ENCODE measurements around the gene GRM7. TPM values are rescaled to one million over a fixed set of nuclear protein-coding genes. Genes with fewer than 3 reads are reported as not detected.

The GRM7 gene
- total RNA-seq, 1 experiment from 2014 or later: not detected

DNA sequence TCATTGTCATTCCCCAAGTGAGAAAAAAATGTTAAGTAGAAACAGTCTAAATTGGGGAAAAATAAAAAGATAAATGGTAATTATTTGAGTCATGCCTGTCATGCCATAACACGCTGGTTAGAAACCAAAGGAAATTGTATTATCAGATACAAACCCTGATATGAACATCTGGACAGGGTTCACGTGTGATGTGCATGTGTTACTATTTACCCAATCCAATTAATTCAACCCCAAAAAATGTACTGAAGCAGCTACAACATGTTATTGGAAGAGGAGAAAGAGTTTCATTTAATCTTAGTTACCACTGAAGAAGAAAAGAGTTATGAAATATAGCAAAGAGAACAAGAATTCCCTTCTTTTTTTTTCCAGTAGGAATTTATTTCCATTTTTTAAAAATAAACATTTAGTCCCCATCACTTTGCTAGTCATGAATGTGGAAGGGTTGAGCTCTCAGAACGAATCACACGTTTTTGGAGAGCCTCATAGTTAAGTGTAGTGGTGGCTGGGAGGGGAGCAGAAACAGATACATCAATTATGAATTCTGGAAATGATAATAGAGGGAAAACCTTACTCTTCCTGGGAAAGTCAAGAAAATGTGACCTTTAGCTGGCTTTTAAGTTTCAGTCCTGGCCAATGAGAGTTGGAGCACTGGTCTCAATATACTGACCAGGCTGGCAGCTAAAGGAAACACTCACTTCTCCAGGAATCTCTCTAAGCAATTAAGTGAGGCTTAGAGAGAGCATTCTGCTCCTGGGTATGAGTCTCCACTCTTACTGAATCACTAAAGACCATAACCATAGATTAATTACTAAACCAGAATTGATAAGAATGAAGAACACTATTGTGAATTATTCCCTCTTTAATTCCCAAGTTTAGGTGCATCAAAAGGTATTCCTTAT, 796.5 kb downstream of the GRM7 start:
- Histone ChIP-seq H3K9me2 (ENCODE audit: insufficient read depth) (no peaks in the 10 kb centered on the region), H3K27ac (ENCODE audit: low read depth, low read length) (no peak overlapping the region), H3K79me2 (ENCODE audit: insufficient read depth, low read length) (no peaks in the 10 kb centered on the region), H3K9ac (ENCODE audit: low read length) (no peak overlapping the region), H4K20me1 (ENCODE audit: insufficient read depth) (no peaks in the 10 kb centered on the region), H3K9me3 (ENCODE audit: control insufficient read depth in 1 of 2, insufficient read depth in 1 of 2, low read depth in 1 of 2, low read length in 2 of 2) (no peaks in the 10 kb centered on the region), H2AFZ (ENCODE audit: low read depth, low read length, poor library complexity, severe bottlenecking) (no peak overlapping the region), H3K4me2 (ENCODE audit: low read length) (no peak overlapping the region), H3K4me1 (ENCODE audit: control insufficient read depth in 1 of 2, insufficient read depth in 2 of 2, low read length in 2 of 2) (no peaks in the 10 kb centered on the region), H3K27me3 (ENCODE audit: insufficient read depth, low read length) (no peaks in the 10 kb centered on the region), H3K4me3 (replicated peaks in 1 of 2; ENCODE audit: low read depth in 1 of 2, low read length in 2 of 2) (no peak overlapping the region), H3K36me3 (ENCODE audit: control insufficient read depth in 1 of 2, insufficient read depth in 2 of 2, low read length in 2 of 2) (no peaks in the 10 kb centered on the region)
- RAD21 ChIA-PET (ENCODE audit: low non-redundant PET in 1 of 2, low total read pairs in 2 of 2, uncharacterized antibody in 2 of 2, unreplicated experiment in 2 of 2): no interaction called here
- ATAC-seq: no peak
- intact Hi-C loops (cut with micrococcal nuclease): no loop called here
- POLR2A ChIA-PET: no interaction called here
- CTCF ChIA-PET: no interaction called here
- no TSS peak for BruUV-seq (replicated peaks)
- TF ChIP-seq, protein P1, sequence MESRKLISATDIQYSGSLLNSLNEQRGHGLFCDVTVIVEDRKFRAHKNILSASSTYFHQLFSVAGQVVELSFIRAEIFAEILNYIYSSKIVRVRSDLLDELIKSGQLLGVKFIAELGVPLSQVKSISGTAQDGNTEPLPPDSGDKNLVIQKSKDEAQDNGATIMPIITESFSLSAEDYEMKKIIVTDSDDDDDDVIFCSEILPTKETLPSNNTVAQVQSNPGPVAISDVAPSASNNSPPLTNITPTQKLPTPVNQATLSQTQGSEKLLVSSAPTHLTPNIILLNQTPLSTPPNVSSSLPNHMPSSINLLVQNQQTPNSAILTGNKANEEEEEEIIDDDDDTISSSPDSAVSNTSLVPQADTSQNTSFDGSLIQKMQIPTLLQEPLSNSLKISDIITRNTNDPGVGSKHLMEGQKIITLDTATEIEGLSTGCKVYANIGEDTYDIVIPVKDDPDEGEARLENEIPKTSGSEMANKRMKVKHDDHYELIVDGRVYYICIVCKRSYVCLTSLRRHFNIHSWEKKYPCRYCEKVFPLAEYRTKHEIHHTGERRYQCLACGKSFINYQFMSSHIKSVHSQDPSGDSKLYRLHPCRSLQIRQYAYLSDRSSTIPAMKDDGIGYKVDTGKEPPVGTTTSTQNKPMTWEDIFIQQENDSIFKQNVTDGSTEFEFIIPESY (IDR thresholded peaks at IDR 0.05; ENCODE audit: extremely low read depth, insufficient replicate concordance, low read length): no peak
- TF ChIP-seq, protein P2, sequence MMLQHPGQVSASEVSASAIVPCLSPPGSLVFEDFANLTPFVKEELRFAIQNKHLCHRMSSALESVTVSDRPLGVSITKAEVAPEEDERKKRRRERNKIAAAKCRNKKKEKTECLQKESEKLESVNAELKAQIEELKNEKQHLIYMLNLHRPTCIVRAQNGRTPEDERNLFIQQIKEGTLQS (IDR thresholded peaks at IDR 0.05): no peak
- TF ChIP-seq TCF7L2 (IDR thresholded peaks at IDR 0.05; ENCODE audit: borderline replicate concordance, extremely low read depth, insufficient read depth, insufficient read length): no peak
- DNase-seq (ENCODE audit: low read depth, low spot score): no peak

DNA sequence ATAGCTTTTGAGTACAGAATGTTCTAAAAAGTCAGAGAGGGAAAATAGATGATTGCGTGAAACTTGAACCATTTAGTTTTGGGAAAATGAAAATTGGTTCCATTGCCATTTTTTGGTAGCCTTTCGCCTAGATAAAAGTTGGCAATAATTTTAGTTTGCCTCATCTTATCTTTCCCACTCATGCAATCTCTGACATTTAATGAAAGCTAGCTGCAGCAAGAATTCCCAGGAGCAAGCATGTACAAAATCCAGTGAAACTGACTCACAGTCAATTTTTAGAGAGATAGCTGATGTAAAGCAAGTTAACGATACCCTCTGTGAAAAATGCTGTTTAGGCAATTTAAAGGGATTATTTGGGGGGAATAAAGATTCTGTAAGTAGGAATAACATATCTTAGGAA, 797.4 kb downstream of the GRM7 start:
- no peak for ATAC-seq
- no peaks in the 10 kb centered on the region for H3K27me3 ChIP-seq (ENCODE audit: insufficient read depth, low read length)
- RAD21 ChIA-PET (ENCODE audit: low non-redundant PET in 1 of 2, low total read pairs in 2 of 2, uncharacterized antibody in 2 of 2, unreplicated experiment in 2 of 2): no interaction called here
- H3K36me3 ChIP-seq (ENCODE audit: control insufficient read depth in 1 of 2, insufficient read depth in 2 of 2, low read length in 2 of 2): no peaks in the 10 kb centered on the region
- no peaks in the 10 kb centered on the region for H3K9me2 ChIP-seq (ENCODE audit: insufficient read depth)
- H3K4me1 ChIP-seq (ENCODE audit: control insufficient read depth in 1 of 2, insufficient read depth in 2 of 2, low read length in 2 of 2): no peaks in the 10 kb centered on the region
- no peak overlapping the region for H3K4me3 ChIP-seq (replicated peaks in 1 of 2; ENCODE audit: low read depth in 1 of 2, low read length in 2 of 2)
- POLR2A ChIA-PET: no interaction called here
- no peak overlapping the region for H2AFZ ChIP-seq (ENCODE audit: low read depth, low read length, poor library complexity, severe bottlenecking)
- no peak overlapping the region for H3K4me2 ChIP-seq (ENCODE audit: low read length)
- no peaks in the 10 kb centered on the region for H4K20me1 ChIP-seq (ENCODE audit: insufficient read depth)
- no peak overlapping the region for H3K9ac ChIP-seq (ENCODE audit: low read length)
- BruUV-seq (replicated peaks): no TSS peak
- intact Hi-C loops (cut with micrococcal nuclease): no loop called here
- H3K9me3 ChIP-seq (ENCODE audit: control insufficient read depth in 1 of 2, insufficient read depth in 1 of 2, low read depth in 1 of 2, low read length in 2 of 2): no peaks in the 10 kb centered on the region
- CTCF ChIA-PET: no interaction called here
- no peaks in the 10 kb centered on the region for H3K79me2 ChIP-seq (ENCODE audit: insufficient read depth, low read length)
- H3K27ac ChIP-seq (ENCODE audit: low read depth, low read length): no peak overlapping the region
- no peak for DNase-seq (ENCODE audit: low read depth, low spot score)
- TF ChIP-seq, protein P3, sequence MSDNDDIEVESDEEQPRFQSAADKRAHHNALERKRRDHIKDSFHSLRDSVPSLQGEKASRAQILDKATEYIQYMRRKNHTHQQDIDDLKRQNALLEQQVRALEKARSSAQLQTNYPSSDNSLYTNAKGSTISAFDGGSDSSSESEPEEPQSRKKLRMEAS (IDR thresholded peaks at IDR 0.05): no peak
- TF ChIP-seq FOSL1 (IDR thresholded peaks at IDR 0.05; ENCODE audit: low read depth): no peak
- no peak for TF ChIP-seq TCF7L2 (IDR thresholded peaks at IDR 0.05; ENCODE audit: borderline replicate concordance, extremely low read depth, insufficient read depth, insufficient read length)
- TF ChIP-seq RAD21 (IDR thresholded peaks at IDR 0.05; ENCODE audit: low read depth): no peak
- no peak for TF ChIP-seq ZFX (IDR thresholded peaks at IDR 0.05)
- TF ChIP-seq, protein P4, sequence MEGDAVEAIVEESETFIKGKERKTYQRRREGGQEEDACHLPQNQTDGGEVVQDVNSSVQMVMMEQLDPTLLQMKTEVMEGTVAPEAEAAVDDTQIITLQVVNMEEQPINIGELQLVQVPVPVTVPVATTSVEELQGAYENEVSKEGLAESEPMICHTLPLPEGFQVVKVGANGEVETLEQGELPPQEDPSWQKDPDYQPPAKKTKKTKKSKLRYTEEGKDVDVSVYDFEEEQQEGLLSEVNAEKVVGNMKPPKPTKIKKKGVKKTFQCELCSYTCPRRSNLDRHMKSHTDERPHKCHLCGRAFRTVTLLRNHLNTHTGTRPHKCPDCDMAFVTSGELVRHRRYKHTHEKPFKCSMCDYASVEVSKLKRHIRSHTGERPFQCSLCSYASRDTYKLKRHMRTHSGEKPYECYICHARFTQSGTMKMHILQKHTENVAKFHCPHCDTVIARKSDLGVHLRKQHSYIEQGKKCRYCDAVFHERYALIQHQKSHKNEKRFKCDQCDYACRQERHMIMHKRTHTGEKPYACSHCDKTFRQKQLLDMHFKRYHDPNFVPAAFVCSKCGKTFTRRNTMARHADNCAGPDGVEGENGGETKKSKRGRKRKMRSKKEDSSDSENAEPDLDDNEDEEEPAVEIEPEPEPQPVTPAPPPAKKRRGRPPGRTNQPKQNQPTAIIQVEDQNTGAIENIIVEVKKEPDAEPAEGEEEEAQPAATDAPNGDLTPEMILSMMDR (IDR thresholded peaks at IDR 0.05 in 2 of 3, conservative IDR thresholded peaks at IDR 0.05 in 1 of 3; ENCODE audit: borderline replicate concordance in 1 of 3, insufficient read depth in 1 of 3, low read depth in 2 of 3, low read length in 2 of 3): no peak
- no peak for TF ChIP-seq CBX3 (IDR thresholded peaks at IDR 0.05; ENCODE audit: low read depth)
- TF ChIP-seq YY1 (IDR thresholded peaks at IDR 0.05; ENCODE audit: extremely low read depth, insufficient replicate concordance, low read depth, low read length): no peak
- no peak for TF ChIP-seq CEBPB (IDR thresholded peaks at IDR 0.05; ENCODE audit: low read depth)
- no peak for TF ChIP-seq EZH2phosphoT487 (IDR thresholded peaks at IDR 0.05; ENCODE audit: borderline replicate concordance)
- TF ChIP-seq EZH2 (IDR thresholded peaks at IDR 0.05): no peak
- no peak for TF ChIP-seq SP1 (IDR thresholded peaks at IDR 0.05; ENCODE audit: low read depth)
- TF ChIP-seq, protein P2 (IDR thresholded peaks at IDR 0.05): no peak
